Inflammatory macrophage treated with lipopolysaccharide for 4 hours (primary cell): ENCODE data around the gene PDIA4.
"Not testable (repeated sequence)": the region's sequence is repeated elsewhere in the genome, so short reads cannot be mapped to it uniquely, and the experiment has no call there.

Source experiments
- DNase-seq: peaks from one replicate; pipeline ENCODE4 v3.0.0-alpha.2; 2020

The PDIA4 gene

DNA sequence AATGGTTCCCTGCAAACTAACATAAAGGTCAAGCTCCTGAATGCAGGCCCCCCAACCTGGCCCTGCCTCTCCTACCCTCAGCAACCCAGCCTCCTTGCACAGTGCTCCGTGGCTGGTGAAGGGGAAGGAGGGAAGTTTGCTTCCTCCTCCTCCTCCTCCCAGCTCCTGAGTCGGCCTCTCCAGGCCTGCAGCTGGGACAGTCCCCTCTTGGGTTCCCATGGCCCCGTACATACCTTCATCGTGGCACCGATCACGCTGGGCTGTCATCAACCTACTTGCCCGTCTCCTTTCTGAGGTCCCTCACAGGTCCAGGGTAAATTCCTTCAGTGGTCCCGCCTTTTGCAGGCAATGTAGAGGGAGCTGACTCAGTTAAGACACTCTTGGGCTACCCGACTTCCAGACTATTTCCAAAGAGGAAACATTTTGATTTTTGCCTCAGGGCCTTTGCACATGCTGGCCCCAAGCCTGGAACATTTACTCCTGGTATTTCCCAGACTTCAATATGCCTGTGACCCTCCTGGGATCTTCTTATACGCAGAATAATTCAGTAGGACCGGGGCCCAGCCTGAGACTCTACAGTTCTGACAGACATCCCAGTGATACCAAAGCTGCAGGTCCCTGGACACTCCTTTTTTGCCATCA, 26.8 kb downstream of the PDIA4 start:
- DNase-seq, result no peak

DNA sequence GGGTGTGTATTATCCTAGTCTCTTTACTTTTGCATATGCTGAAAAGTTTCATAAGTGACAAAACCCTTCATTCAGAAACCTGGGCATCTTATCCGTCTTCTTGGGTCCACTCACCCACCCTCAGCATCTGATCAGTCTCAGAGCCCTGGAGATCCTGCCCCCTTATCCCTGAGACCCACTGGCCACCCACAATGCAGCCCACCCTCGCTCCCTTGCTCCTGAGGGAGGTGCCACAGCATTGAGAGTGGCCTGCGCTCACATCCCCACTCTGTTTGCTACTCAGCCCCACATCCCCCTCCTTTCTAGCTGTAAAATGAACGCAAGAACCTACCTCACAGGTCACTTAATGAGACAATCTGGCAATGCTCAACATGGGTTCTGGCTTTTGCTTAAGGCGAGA, 27.3 kb downstream of the PDIA4 start:
- no peak for DNase-seq

DNA sequence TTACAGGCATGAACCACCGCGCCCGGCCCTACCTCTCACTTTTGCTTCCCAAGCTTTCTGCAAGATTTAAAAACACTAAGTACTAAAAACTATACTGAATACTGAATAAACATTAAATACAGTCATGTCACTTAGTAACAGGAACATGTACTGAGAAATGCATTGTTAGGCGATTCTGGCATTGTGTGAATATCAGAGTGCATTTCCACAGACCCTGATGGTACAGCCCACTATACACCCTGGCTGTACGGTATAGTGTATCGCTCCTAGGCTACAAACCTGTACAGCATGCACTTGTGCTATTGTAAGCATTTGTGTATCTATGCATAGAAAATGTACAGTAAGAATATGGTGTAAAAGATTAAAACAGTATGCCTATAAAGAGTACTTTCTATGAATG, 29.1 kb downstream of the PDIA4 start:
- DNase-seq, result no peak

DNA sequence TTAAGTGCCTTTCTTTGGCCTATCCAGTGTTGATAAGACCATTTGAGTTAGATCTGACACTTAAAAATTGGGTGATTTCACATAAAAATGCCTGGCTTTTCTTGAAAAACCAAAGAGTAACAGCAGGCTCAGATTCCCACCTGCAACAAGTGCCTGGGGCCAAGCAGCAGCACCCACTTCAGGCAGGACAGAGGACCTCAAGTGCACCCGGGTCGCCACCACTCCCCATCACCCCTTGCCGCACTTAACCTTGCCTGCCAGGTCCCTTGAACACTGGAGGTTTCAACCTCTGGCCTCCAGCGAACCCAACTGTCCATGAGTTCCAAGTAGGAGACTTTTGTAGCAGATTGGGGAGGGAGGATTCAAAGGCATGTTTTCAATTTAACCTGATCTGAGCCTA, 30.8 kb downstream of the PDIA4 start:
- no peak for DNase-seq

DNA sequence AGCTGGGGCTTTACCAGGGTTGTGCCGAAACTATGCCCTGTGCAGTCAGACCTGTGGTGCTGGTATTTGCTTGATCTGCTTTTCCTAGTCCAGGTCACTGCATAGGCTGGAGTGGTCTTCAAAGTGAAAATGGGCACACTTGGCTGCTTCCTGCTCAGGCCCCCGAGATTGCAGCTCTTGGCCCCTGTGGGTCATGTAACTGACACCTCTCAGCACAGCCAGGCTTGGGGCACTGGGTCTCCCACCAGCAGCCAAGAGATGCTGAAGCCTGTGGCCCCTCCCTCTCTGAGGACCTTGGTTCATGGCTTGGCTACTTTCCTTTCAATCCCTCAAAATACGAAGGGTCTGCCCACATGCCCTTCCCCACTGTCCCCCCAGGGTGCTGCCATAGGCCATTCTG, 33.7 kb downstream of the PDIA4 start:
- no peak for DNase-seq

DNA sequence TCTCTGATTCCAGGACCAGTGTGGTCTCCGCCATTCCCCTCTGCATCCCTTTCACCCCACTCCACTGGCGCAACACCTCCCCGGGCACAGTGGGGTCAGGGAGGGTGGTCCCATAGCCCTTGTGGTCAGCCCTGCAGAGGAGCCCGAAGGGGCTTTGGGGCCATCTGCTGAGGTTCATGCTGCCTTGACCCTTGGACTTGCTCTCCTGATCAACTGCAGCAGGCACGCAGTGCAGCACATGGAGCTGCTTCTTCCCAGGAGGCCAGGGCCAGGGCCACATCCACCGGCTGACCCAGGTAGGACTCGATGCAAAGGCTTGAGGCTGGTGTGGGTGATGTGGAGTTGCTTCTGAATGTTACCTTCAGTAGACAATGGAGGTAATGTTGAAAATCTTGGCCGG, 35.1 kb downstream of the PDIA4 start:
- DNase-seq, result no peak

DNA sequence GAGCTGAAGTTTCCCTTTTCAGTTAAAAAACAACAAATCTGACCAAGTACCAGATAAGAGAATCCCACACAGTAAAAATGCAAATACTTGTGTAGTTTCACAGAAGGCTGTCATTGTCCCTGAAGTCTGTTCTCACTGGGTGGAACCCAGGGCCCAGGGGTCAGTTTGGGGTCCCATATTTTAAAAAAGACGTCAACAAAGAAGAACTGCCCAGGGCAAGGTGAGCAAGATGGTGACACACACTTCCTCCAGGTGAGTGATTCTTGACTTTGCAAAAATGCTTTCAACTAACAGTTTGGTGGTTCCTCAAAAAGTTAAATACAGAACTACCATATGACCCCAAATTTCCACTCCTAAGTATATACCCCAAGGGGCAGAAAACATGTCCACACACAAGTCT, 36.8 kb downstream of the PDIA4 start:
- DNase-seq, result no peak

DNA sequence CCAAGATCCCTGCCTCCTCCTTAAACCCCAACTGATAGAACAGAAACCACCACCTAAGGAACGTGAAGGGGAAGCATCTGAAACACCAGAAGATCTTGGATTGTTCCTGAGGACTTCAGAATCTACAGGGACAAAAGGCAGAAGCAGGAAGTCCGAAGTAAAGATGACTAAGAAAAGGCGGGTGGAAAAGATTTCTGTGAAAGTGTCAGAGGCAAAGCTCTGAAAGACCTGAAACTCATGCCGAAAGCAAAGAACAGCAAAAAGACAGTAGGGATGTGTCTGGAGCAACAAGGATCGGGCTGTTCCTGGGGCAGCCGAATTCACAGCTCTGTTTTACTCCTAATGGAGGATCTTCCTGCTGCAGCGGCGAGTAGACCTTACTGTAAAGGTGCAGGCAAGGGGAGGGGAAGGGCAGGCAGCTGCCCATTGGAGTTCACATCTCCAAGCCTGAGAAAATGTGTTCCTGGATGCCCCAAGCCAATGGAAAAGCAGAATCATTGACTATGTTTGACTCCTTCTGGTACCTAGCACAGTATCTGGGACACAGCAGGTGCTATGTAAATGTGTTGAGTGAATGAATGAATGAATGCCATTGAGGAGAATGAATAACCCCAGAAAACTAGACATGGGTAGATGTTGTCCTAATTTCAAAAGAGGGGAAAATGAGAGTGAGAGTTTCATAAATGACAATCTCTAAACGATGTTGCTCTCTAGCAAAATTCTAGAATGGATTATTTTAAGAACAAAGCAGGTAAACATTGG, 40.4 kb downstream of the PDIA4 start:
- peak; percentile 33 for DNase-seq

DNA sequence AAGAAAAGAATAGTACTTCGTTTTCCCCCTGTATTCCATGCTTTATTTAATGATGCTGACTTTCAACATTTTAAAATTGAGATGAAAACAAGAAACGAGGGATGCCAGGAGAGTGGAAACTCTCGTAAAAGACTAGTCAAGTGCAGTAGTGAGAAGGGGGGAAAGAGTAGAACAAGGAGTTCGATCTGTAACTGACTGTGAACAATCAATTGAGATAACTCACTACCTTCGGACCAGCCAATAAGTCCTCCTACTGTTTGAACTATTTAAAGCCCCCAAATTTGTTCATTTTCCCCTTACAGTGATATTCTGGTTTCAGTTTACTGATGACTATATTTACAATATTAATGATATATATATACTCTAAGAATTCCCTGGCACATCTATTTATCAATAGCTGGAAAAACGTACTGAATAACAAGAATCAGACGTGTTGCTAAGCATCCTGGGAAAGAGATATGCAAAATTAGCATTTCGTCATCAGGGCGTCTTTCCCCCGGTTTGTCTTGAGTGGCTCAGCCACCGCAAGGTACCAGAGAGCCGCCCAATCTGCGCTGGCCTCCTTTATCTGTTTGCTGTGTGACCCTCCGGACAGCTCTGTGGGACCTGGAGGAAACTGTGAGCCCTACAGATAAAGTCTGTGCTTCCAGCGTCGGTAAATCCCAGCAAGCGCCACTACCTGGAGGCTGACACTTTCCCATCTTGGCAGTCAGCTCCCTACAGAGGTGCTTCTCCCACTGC, 41.1 kb downstream of the PDIA4 start:
- peak; percentile 90 for DNase-seq

DNA sequence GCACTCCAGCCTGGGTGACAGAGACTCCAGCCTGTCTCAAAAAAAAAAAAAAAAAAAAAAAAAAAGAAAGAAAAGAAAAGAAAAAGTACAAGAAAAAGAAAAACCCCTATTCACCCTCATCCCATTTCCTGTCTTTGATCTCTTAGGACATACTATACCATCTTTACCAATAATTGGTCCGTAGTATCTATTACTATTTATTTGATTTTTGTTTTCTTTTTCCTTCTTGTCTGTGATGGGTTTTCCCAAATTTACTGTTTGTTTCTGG, 41.6 kb downstream of the PDIA4 start:
- no peak for DNase-seq

DNA sequence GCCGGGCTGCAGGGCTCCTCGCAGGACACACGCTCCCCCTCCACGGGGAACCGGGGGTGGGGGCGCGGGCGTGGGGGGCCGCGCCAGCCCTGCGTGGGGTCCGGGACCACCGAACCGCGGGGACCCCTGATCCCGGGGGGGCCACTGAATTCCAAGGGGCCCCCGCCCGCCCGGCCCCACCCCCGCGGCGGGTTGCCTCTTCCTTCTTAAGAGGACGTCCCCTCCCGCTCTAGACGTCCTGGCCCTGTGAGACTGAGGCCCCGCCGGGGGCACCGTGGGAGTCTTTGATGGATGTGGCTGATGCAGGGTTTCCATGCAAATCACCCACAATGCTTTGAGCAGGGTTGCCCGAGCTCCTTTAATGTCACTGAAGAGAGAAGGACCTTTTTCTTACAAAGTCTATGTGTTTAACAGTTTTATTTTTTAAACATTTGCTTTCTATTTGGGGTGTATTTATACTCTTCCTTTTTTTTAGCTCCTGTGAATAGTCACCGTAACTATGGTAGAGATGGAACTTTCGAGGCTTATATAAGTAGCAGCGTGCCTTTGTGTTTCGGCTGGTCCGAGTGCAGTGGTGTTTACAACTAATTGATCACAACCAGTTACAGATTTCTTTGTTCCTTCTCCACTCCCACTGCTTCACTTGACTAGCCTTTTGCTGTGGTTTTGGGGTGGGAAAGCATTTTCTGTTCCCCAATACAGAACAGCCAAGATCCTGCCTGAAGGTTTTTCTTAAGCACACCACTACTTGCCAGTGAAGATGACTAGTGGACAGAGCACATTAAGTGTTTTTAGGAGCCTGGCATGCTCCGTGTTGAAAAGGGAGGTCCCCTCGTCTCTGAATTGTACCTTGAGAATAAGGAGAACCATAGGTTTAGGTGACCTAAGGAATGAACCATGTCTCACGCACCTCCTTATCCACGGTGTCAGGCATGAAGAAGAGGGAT, 44.8 kb downstream of the PDIA4 start:
- DNase-seq, result peak; percentile 76

DNA sequence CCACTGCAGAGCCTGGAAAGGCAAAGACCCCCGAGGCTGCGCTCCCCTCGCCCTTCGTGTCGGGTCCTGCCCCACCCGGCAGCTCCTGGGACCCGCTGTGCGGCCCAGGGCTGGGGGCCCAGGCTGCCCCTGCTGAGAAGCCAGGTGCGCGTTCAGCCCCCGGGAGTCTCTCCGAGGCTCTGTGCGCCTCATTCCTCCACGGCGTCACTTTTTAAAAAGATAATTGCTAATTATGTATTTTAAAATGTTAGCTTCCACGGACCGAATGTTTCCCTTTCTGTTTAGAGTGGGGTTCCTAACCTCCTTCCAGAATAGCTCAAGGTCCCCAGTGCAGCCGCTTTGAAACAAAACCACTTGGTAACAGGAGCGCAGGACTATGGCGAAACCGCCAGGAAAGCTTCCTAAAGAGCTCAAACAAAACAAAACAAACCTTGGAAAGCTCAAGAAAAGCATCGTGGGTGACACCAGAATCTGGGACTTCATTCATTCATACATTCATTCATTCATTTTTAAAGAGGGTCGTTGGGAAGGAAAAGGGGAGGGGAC, 45.6 kb downstream of the PDIA4 start:
- DNase-seq, result peak; percentile 34

DNA sequence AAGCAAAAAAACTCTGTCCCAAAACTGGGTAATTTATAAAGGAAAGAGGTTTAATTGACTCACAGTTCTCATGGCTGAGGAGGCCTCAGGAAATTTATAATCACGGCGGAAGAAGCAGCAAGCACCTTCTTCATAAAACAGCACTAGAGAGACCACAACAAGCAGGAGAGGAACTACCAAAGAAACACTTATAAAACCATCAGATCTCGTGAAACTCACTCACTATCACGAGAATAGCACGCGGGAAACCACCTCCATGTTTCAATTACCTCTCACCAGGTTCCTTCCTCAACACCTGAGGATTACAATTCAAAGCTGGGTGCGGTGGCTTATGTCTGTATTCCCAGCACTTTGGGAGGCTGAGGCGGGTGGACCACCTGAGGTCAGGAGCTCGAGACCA, 48.5 kb downstream of the PDIA4 start:
- no peak for DNase-seq

DNA sequence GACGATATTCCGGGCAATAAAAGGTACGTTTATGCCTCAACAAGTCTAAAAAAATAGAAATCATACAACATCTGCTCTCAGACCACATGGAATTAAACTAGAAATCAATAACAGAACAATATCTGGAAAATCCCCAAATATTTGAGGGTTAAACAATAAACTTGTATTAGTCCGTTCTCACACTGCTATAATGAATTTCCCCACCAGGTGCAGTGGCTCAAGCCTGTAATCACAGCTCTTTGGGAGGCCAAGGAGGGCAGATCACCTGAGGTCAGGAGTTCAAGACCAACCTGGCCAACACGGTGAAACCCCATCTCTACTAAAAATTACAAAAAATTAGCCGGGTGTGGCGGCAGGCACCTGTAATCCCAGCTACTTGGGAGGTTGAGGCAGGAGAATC, 49.2 kb downstream of the PDIA4 start:
- not testable (repeated sequence) for DNase-seq

DNA sequence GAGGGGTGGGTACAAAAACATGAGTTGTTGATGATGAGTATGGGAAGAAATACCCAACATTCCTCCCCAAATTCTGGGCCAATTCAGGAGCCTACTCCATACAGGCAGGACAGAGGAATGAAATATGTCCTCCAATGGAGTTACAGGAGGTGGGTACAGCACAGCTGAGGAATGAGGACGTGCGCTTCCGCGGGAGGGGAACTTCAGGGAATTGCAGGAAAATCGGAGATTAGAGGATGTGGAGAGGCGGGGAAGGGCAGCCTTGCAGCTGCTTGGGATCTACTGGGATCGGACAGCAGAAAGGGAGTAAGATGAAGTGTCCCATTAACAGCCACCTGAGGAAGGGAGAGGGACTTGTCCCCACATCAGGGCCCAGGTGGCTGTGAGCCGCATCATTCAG, 50.2 kb downstream of the PDIA4 start:
- DNase-seq, result no peak

DNA sequence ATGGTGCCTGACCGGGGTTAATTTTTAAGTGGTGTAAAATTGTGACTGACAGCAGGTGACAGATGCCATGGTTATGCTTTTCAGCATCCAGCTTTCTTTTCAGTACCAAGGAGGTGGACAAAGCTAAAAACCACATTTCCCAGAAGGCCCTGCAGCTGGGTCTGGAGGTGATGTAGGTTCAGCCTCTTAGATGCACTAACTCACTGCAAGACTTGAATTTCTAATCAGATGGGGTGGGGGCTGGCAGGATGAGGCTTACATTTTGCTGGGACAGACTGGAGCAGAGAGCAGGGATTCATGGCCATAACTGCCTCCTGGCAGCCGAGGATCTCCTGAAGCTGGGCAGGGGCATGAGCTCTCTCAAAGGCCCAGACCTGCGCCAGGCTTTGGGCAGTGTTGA, 52.4 kb downstream of the PDIA4 start:
- DNase-seq, result no peak

DNA sequence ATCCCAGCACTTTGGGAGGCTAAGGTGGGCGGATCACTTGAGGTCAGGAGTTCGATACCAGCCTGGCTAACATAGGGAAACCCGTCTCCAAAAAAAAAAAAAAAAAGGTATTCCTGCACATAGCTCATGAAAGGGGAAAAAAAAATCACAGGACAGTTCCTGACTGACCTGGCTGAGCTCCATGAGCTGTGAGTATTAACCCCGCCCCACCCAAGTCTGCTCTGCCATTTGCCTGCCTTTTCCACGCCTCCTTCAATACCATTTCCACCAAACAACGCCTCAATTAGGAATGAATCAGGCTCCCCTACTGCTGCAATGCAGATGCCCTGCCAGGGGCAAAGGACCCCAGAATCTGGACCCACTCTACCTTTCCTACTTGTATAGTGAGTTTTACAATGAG, 55.0 kb downstream of the PDIA4 start:
- DNase-seq, result no peak

DNA sequence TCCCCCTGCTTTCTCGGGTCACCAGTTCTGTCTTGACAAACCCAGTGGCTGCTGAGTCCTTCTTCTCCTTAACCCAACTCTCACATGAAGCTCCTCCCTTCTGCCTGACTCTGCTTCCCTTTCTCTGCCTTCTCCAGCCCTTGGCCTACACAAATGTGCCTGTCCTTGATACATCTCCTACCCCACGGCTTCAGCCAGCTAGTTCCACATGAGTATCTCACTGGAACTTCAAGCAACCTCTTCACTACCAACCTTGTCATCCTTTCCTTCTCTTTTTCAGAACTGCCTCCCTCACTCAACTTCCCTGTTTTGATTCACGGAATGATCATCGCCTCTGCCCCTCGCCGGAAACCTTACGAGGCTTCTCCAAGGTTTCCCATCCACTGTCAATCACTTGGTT, 55.9 kb downstream of the PDIA4 start:
- peak; percentile 80 for DNase-seq

DNA sequence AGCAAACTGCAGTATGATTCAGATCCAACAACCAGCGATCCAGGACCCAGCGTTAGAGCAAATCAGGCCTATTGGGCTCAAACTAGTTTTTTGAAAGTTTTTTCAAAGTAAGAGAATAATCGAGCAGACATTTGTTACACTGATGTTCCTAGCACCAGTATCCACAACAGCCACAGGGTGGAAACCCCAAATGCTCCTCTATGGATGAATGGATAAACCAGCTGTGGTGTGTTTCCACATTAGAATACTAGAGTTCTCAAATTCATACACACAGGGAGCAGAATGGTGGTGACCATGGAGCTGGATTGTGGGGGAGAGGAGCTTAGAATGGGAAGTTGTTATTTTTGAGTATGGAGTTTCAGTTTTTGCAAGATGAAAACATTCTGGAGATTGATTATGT, 60.7 kb downstream of the PDIA4 start:
- DNase-seq, result no peak

DNA sequence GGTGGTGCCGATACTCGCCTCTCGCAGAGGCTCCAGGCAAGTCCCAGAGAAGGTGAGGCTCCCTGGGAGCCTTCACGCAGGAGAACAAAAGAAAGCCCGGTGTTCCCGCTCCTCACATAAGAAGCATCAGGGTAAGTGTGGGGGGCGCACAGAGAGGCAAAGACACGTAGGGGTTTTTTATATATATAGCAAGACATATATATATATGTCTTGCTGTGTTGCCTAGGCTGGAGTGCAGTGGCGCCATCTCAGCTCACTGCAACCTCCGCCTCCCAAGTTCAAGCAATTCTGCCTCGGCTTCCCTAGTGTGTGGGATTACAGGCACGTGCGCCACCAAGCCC, 61.3 kb downstream of the PDIA4 start:
- no peak for DNase-seq

DNA sequence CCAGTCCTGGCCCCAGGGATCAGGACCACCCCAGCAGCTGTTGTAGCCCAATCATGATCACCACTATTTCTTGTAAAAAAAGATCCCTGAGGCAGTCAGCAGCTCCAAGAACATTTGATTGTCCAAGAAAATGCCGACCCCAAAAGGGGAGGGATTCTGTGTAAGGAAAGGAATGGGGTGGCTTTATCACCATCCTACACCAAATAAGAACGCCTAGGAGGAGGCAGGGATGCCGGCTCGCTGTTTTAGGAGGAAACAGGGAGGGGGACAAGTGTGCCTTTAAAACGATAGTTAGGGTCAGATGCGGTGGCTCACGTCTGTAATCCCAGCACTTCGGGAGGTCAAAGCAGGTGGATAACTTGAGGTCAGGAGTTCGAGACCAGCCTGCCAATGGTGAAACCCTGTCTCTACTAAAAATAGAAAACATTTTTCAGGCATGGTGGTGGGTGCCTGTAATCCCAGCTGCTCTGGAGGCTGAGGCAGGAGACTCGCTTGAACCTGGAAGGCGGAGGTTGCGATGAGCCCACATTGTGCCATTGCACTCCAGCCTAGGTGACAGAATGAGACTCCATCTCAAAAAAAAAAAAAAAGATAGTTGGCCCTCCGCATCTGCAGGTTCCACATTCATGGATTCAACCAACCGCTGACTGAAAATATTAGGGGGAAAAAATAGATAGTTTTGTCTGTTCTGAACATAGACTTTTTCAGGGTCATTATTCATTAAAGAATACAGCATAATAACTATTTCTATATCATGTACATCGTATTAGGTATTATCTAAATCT, 63.6 kb downstream of the PDIA4 start:
- DNase-seq, result no peak
